Measurements from ENCODE around the gene ALG9. TPM values are rescaled to one million over a fixed set of nuclear protein-coding genes. Genes with fewer than 3 reads are reported as not detected.

The ALG9 gene
- total RNA-seq, 1 donor from 2014 or later = 24.9 TPM

DNA sequence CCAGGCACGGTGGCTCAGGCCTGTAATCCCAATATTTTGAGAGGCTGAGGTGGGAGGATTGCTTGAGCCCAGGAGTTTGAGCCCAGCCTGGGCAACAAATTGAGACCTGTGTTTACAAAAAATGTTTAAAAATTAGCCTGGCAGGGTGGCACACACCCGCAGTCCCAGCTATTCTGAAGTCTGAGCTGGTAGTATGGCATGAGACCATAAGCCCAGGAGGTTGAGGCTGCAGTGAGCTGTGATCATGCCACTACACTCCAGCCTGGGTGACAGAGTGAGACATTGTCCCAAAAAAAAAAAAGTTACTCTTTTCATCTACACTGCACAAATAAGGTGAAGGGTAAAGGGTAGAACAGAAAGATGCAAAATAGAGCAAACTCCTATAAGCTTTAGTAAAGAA is 82.9 kb downstream of the ALG9 start:
- Mint-ChIP-seq H3K27ac (ENCODE audit: unreplicated experiment) (no peak overlapping the region), H3K4me1 (ENCODE audit: low read depth, unreplicated experiment) (no peaks in the 10 kb centered on the region), H3K27me3 (ENCODE audit: low read depth, unreplicated experiment) (no peaks in the 10 kb centered on the region), H3K4me3 (ENCODE audit: unreplicated experiment) (no peak overlapping the region), H3K9me3 (ENCODE audit: unreplicated experiment) (no peaks in the 10 kb centered on the region), H3K36me3 (ENCODE audit: low read depth, unreplicated experiment) (peaks cover 11% of the 10 kb centered on the region)
- H2AFZ ChIP-seq (ENCODE audit: low read depth, low read length) = no peak overlapping the region
- H3K4me3 ChIP-seq (ENCODE audit: insufficient read depth, low read depth, low read length) = no peak overlapping the region
- H3K27ac ChIP-seq (ENCODE audit: low read depth, low read length) = no peak overlapping the region
- H3K9ac ChIP-seq (ENCODE audit: low read length) = no peak overlapping the region
- no peaks in the 10 kb centered on the region for H3K27me3 ChIP-seq (ENCODE audit: insufficient read depth, low read length)
- H3K4me1 ChIP-seq (ENCODE audit: insufficient read depth, low read length) = no peaks in the 10 kb centered on the region
- FAIRE-seq (no peak), DNase-seq (ENCODE audit: low read depth) (no peak)
- no peaks in the 10 kb centered on the region for H3K9me3 ChIP-seq (ENCODE audit: insufficient read depth, low read depth, low read length)
- no peaks in the 10 kb centered on the region for H4K20me1 ChIP-seq (ENCODE audit: insufficient read depth, low read length)
- H3K36me3 ChIP-seq (ENCODE audit: insufficient read depth, low read length) = peaks cover 9% of the 10 kb centered on the region
- TF ChIP-seq, protein P1, sequence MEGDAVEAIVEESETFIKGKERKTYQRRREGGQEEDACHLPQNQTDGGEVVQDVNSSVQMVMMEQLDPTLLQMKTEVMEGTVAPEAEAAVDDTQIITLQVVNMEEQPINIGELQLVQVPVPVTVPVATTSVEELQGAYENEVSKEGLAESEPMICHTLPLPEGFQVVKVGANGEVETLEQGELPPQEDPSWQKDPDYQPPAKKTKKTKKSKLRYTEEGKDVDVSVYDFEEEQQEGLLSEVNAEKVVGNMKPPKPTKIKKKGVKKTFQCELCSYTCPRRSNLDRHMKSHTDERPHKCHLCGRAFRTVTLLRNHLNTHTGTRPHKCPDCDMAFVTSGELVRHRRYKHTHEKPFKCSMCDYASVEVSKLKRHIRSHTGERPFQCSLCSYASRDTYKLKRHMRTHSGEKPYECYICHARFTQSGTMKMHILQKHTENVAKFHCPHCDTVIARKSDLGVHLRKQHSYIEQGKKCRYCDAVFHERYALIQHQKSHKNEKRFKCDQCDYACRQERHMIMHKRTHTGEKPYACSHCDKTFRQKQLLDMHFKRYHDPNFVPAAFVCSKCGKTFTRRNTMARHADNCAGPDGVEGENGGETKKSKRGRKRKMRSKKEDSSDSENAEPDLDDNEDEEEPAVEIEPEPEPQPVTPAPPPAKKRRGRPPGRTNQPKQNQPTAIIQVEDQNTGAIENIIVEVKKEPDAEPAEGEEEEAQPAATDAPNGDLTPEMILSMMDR (IDR thresholded peaks at IDR 0.05; ENCODE audit: insufficient read depth, low read depth, low read length) = no peak
- no peak for TF ChIP-seq EZH2 (IDR thresholded peaks at IDR 0.05; ENCODE audit: insufficient read depth, low read length)
- no peak overlapping the region for H3K4me2 ChIP-seq (ENCODE audit: low read length)
- H3K79me2 ChIP-seq (ENCODE audit: insufficient read depth, low read length) = no peaks in the 10 kb centered on the region

- no peaks in the 10 kb centered on the region for H3K27me3 Mint-ChIP-seq (ENCODE audit: low read depth, unreplicated experiment)
- peaks cover 9% of the 10 kb centered on the region for H3K36me3 ChIP-seq (ENCODE audit: insufficient read depth, low read length)
- FAIRE-seq (no peak), DNase-seq (ENCODE audit: low read depth) (no peak)
- H3K9me3 Mint-ChIP-seq (ENCODE audit: unreplicated experiment) = no peaks in the 10 kb centered on the region
- no peaks in the 10 kb centered on the region for H3K9me3 ChIP-seq (ENCODE audit: insufficient read depth, low read depth, low read length)
- TF ChIP-seq, protein P1 (IDR thresholded peaks at IDR 0.05; ENCODE audit: insufficient read depth, low read depth, low read length) = no peak
- TF ChIP-seq EZH2 (IDR thresholded peaks at IDR 0.05; ENCODE audit: insufficient read depth, low read length) = no peak
- H3K4me3 ChIP-seq (ENCODE audit: insufficient read depth, low read depth, low read length) = no peak overlapping the region
- H3K4me2 ChIP-seq (ENCODE audit: low read length) = no peak overlapping the region
- H3K4me1 ChIP-seq (ENCODE audit: insufficient read depth, low read length) = no peaks in the 10 kb centered on the region
- no peak overlapping the region for H2AFZ ChIP-seq (ENCODE audit: low read depth, low read length)
- H3K79me2 ChIP-seq (ENCODE audit: insufficient read depth, low read length) = no peaks in the 10 kb centered on the region
- no peak overlapping the region for H3K4me3 Mint-ChIP-seq (ENCODE audit: unreplicated experiment)
- H4K20me1 ChIP-seq (ENCODE audit: insufficient read depth, low read length) = no peaks in the 10 kb centered on the region
- H3K36me3 Mint-ChIP-seq (ENCODE audit: low read depth, unreplicated experiment) = peaks cover 11% of the 10 kb centered on the region
- H3K27ac ChIP-seq (ENCODE audit: low read depth, low read length) = no peak overlapping the region
- H3K9ac ChIP-seq (ENCODE audit: low read length) = no peak overlapping the region
- no peak overlapping the region for H3K27ac Mint-ChIP-seq (ENCODE audit: unreplicated experiment)
- no peaks in the 10 kb centered on the region for H3K4me1 Mint-ChIP-seq (ENCODE audit: low read depth, unreplicated experiment)
- H3K27me3 ChIP-seq (ENCODE audit: insufficient read depth, low read length) = no peaks in the 10 kb centered on the region
These were observed 83.3 kb downstream of the ALG9 start for GRCh38 chr11:111788051-111788450.

DNA sequence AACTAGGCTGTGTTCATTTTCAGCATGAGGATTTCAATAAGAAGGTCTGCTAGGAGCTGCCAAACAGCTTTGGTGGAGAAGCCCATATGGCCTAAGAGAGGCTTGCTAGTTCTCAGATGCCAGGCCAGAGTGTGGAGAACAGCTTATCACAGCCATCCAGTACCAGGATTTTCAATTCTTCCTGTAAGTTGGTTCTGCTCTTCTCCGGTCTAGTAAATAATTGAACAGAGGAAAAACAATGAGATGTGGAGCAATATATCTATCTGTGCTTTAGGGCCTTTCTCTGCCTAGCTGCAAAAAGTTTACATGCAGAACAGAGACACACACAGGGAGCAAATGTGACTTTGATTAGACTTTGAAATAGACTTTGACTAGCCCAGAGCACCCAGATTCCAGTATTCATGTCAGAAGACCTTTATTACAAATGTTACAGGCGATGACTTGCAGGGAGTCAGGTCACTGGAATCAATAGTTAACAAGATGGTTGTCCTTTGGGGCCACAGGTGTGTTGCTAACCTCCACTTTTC is 85.4 kb downstream of the ALG9 start:
- FAIRE-seq (no peak), DNase-seq (ENCODE audit: low read depth) (no peak)
- Histone ChIP-seq H3K4me1 (ENCODE audit: insufficient read depth, low read length) (no peaks in the 10 kb centered on the region), H3K9ac (ENCODE audit: low read length) (no peak overlapping the region), H3K79me2 (ENCODE audit: insufficient read depth, low read length) (no peaks in the 10 kb centered on the region), H4K20me1 (ENCODE audit: insufficient read depth, low read length) (no peaks in the 10 kb centered on the region), H3K4me3 (ENCODE audit: insufficient read depth, low read depth, low read length) (no peak overlapping the region), H3K36me3 (ENCODE audit: insufficient read depth, low read length) (peaks cover 9% of the 10 kb centered on the region), H3K9me3 (ENCODE audit: insufficient read depth, low read depth, low read length) (no peaks in the 10 kb centered on the region), H2AFZ (ENCODE audit: low read depth, low read length) (no peak overlapping the region), H3K27me3 (ENCODE audit: insufficient read depth, low read length) (no peaks in the 10 kb centered on the region), H3K4me2 (ENCODE audit: low read length) (no peak overlapping the region), H3K27ac (ENCODE audit: low read depth, low read length) (no peak overlapping the region)
- H3K4me3 Mint-ChIP-seq (ENCODE audit: unreplicated experiment) = no peak overlapping the region
- H3K9me3 Mint-ChIP-seq (ENCODE audit: unreplicated experiment) = no peaks in the 10 kb centered on the region
- no peaks in the 10 kb centered on the region for H3K4me1 Mint-ChIP-seq (ENCODE audit: low read depth, unreplicated experiment)
- peaks cover 6% of the 10 kb centered on the region for H3K36me3 Mint-ChIP-seq (ENCODE audit: low read depth, unreplicated experiment)
- H3K27me3 Mint-ChIP-seq (ENCODE audit: low read depth, unreplicated experiment) = no peaks in the 10 kb centered on the region
- TF ChIP-seq, protein P1 (IDR thresholded peaks at IDR 0.05; ENCODE audit: insufficient read depth, low read depth, low read length) = no peak
- TF ChIP-seq EZH2 (IDR thresholded peaks at IDR 0.05; ENCODE audit: insufficient read depth, low read length) = no peak
- no peak overlapping the region for H3K27ac Mint-ChIP-seq (ENCODE audit: unreplicated experiment)
